CD4-positive, alpha-beta memory T cell (primary cell): ENCODE measurements around the gene RGS9BP. TPM values are rescaled to one million over a fixed set of nuclear protein-coding genes. Genes with fewer than 3 reads are reported as not detected.

ENCODE experiments used
- CTCF ChIA-PET: fragments of 350-600 bp; sonication (Branson Sonifier 250); formaldehyde crosslinking; loops from one replicate; lab custom pipeline; 2021; ENCODE audit warnings: inconsistent platforms; ENCODE audit not compliant: partially characterized antibody; lab: Charles Lee
- POLR2A ChIA-PET: fragments of 350-600 bp; sonication (Branson Sonifier 250); formaldehyde crosslinking; loops from one replicate; lab custom pipeline; 2021; ENCODE audit not compliant: partially characterized antibody; lab: Charles Lee
- DNase-seq, 5 donors: peaks; one replicate each; pipeline versions ENCODE4 v3.0.0 to v3.0.0-alpha.2; 2020 to 2022; ENCODE audit warnings: mixed read lengths in 1 of 5
- H3K27ac ChIP-seq: one replicate; pipeline ENCODE4 v1.7.0; 2013; ENCODE audit warnings: low read depth, low read length
- H3K27me3 ChIP-seq: 2 replicates; pipeline ENCODE4 v1.7.0; 2013; ENCODE audit warnings: mild to moderate bottlenecking, low read length, moderate library complexity; ENCODE audit not compliant: insufficient read depth
- H3K36me3 ChIP-seq: 2 replicates; pipeline ENCODE4 v1.7.0; 2013; ENCODE audit warnings: mild to moderate bottlenecking, low read length, moderate library complexity; ENCODE audit not compliant: insufficient read depth
- H3K4me1 ChIP-seq: 2 replicates; pipeline ENCODE4 v1.7.0; 2013; ENCODE audit warnings: mild to moderate bottlenecking, low read length, moderate library complexity; ENCODE audit not compliant: insufficient read depth
- H3K4me3 ChIP-seq, 2 donors: one replicate each; pipeline ENCODE4 v1.7.0; 2013; ENCODE audit warnings: low read length in 2 of 2, mild to moderate bottlenecking in 1 of 2
- H3K9me3 ChIP-seq, 2 donors: one replicate each; pipeline ENCODE4 v1.7.0; 2013; ENCODE audit warnings: low read length in 2 of 2, control low read depth in 1 of 2; ENCODE audit not compliant: control insufficient read depth in 1 of 2
- H3K27ac Mint-ChIP-seq, 7 donors: one replicate each; pipeline ENCODE4 v1.8.0; 2020 to 2021; ENCODE audit warnings: mixed read lengths in 7 of 7, mild to moderate bottlenecking in 6 of 7, inconsistent platforms in 3 of 7, moderate library complexity in 3 of 7
- H3K27me3 Mint-ChIP-seq, 2 donors: one replicate each; pipeline ENCODE4 v1.8.0; 2020 to 2021; ENCODE audit warnings: mixed read lengths in 2 of 2
- H3K36me3 Mint-ChIP-seq, 2 donors: one replicate each; pipeline ENCODE4 v1.8.0; 2020 to 2021; ENCODE audit warnings: mixed read lengths in 2 of 2, inconsistent platforms in 1 of 2, mild to moderate bottlenecking in 1 of 2
- H3K4me1 Mint-ChIP-seq, 4 donors: one replicate each; pipeline ENCODE4 v1.8.0; 2020 to 2021; ENCODE audit warnings: mixed read lengths in 4 of 4, mild to moderate bottlenecking in 1 of 4
- H3K4me3 Mint-ChIP-seq, 8 donors: one replicate each; pipeline ENCODE4 v1.8.0; 2020 to 2021; ENCODE audit warnings: mixed read lengths in 8 of 8, mild to moderate bottlenecking in 7 of 8, moderate library complexity in 6 of 8, inconsistent platforms in 3 of 8
- H3K9me3 Mint-ChIP-seq, 8 donors: one replicate each; pipeline ENCODE4 v1.8.0; 2020 to 2021; ENCODE audit warnings: mixed read lengths in 8 of 8, mild to moderate bottlenecking in 5 of 8, inconsistent platforms in 3 of 8, moderate library complexity in 1 of 8
- intact Hi-C: fragments of 100-400 bp; cut with micrococcal nuclease; formaldehyde crosslinking; loops from one replicate; pipeline ENCODE4 v1.15.1; 2023
- polyA plus RNA-seq, 2 donors: library from polyadenylated mRNA; unstranded; fragments of 300-500 nt; fragmentation: Illumina TruSeq; gene quantifications; one replicate each; pipeline ENCODE4 v1.2.3, GENCODE V29; 2021
- total RNA-seq, 2 experiments: library from RNA; stranded (reverse); gene quantifications; one replicate each; pipeline ENCODE4 v1.2.3, GENCODE V29; 2021

RGS9BP gene
- total and polyA plus RNA-seq, 4 experiments from 2014 or later, result 0.08 to 0.89 (median 0.39) TPM

DNA sequence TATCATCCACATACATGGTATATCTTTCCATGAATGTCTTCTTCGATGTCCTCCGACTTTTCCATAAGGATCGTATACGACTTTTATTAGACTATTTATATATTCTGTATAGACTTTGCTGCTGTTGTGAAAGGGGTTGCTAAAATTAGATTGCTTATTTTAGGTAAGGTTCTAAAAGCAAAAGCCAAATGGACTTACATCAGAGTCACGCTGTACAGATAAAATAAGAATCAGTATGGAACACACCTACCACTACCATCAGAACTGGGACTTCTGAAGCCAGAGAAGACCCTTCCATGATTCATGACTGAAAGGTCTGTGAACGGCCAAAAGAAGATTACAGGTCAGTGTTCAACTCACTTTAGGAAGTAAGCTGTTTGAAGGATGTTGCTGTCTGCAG, 9.6 kb upstream of the RGS9BP start:
- POLR2A ChIA-PET, result no interaction called here
- no peaks in the 10 kb centered on the region for H3K9me3 Mint-ChIP-seq

DNA sequence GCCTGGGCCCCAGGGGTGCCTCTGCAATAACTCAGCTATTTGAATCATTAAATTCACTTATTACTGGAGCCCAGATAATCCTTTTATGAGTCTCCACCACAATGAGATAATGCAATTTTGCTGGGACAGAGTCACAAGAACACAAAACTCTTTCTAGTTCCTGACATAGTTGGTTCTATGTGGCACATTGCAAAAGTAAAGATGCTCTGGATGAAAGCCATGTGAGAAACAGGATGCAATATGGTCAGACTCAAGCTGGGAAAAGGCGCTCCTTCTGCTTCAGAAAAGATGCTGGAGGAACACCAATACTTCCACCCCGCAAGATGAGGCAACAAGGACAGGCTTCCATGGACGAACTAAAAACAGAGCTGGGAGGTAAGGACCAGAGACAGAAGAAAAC, 6.3 kb upstream of the RGS9BP start:
- Mint-ChIP-seq H3K27me3 (no peaks in the 10 kb centered on the region), H3K36me3 (peaks cover 3 to 14% of the 10 kb centered on the region in 2 donors), H3K4me3 (peak overlapping the region in 5 of 8 donors; percentile 19 to 62 (median 53)), H3K27ac (peak overlapping the region in 1 of 7 donors; percentile 92), H3K4me1 (peaks cover 32 to 61% (median 46%) of the 10 kb centered on the region in 4 donors), H3K9me3 (no peaks in the 10 kb centered on the region)
- Histone ChIP-seq H3K36me3 (peaks cover 4% of the 10 kb centered on the region), H3K4me3 (no peak overlapping the region), H3K27me3 (no peaks in the 10 kb centered on the region), H3K27ac (no peak overlapping the region), H3K9me3 (no peaks in the 10 kb centered on the region), H3K4me1 (peaks cover 50% of the 10 kb centered on the region)
- intact Hi-C loops, result no loop called here
- ChIA-PET POLR2A (interaction anchor here (1.0 kb wide), 1 partner anchor 22 kb away, joined by 3 read pairs; the partner anchor contains the start of gene NUDT19), CTCF (no interaction called here)
- DNase-seq, result no peak

More for the DNA sequence above, 9.6 kb upstream of the RGS9BP start:
- Histone ChIP-seq H3K9me3 (no peaks in the 10 kb centered on the region), H3K27ac (no peak overlapping the region), H3K4me1 (peaks cover 20% of the 10 kb centered on the region), H3K27me3 (no peaks in the 10 kb centered on the region), H3K36me3 (peaks cover 4% of the 10 kb centered on the region), H3K4me3 (no peak overlapping the region)
- no peak for DNase-seq
- Mint-ChIP-seq H3K4me1 (peaks cover 15 to 32% (median 20%) of the 10 kb centered on the region in 4 donors), H3K4me3 (no peak overlapping the region), H3K27ac (no peak overlapping the region), H3K27me3 (no peaks in the 10 kb centered on the region), H3K36me3 (peaks cover 3 to 9% of the 10 kb centered on the region in 2 donors)
- intact Hi-C loops, result no loop called here
- CTCF ChIA-PET, result interaction anchor here (0.7 kb wide), 3 partner anchors 16 to 1153 kb away, joined by 3 read pairs; no protein-coding TSS in a partner anchor

DNA sequence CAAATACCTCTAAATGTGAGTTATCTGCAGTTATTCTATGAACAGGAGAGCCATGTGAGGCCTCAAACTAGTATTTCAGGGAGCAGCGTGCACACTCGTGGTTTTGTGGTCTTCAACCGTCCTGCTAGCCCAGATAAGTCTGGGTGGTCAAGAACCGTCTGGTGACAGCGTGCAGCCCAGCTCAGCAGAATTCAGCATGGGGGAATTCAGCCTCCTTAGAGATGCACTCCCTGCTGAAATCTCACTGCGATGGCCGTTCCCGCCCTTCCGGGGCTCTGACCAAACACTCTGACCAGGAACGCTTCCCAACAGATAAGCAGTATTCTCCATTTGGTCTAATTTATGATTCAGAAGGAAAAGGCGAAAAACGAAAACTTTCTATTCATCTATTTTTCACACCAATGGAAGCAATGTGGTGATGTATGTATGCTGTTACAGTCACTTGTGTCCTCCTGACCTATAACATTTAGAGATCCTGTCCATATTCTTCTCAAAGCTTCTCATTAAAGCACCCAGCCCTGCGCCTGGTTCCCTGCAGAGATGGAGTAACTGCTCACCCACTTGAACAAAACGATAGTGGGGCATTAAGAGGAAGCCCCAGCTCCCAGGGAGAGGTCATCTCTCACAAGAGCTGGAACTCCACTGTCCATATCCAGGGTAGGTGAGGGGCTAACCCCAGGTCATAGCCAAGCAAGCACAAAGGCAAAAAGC, 3.6 kb upstream of the RGS9BP start:
- peaks cover 0 to 11% of the 10 kb centered on the region in 2 donors for H3K36me3 Mint-ChIP-seq
- intact Hi-C loops, result no loop called here
- Histone ChIP-seq H3K4me3 (no peak overlapping the region), H3K9me3 (no peaks in the 10 kb centered on the region), H3K4me1 (peaks cover 57% of the 10 kb centered on the region), H3K27ac (no peak overlapping the region), H3K36me3 (peaks cover under 1% of the 10 kb centered on the region), H3K27me3 (no peaks in the 10 kb centered on the region)
- DNase-seq, result no peak
- ChIA-PET POLR2A (interaction anchor here (0.7 kb wide), 1 partner anchor 19 kb away, joined by 3 read pairs; the partner anchor contains the start of gene NUDT19), CTCF (no interaction called here)
- peak overlapping the region in 3 of 7 donors; percentile 40 to 51 (median 46) for H3K27ac Mint-ChIP-seq
- H3K4me1 Mint-ChIP-seq, result peaks cover 32 to 64% (median 49%) of the 10 kb centered on the region in 4 donors
- H3K4me3 Mint-ChIP-seq, result peak overlapping the region in 5 of 8 donors; percentile 6 to 91 (median 65)
- no peaks in the 10 kb centered on the region for H3K9me3 Mint-ChIP-seq
- peaks cover 0 to 2% of the 10 kb centered on the region in 2 donors for H3K27me3 Mint-ChIP-seq

DNA sequence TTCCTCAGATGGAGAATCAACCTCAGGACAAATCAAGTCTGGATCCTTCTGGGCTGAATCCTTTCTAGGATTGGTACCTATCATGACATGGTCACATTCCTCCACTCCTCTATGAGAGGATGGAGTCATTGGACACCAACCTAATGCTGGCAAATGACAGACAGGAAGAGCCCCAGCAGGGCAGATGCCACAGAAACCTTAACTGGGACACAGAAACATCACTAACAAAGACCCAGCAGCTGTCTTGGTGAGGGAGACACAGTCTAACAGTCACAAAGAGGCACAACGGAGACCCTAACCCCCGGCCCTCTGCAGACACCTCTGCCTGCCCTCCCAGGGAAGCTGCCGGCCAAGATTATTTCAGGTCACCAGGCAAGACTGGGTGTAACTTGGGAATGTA, 2.8 kb upstream of the RGS9BP start:
- DNase-seq, result no peak
- Mint-ChIP-seq H3K4me1 (peaks cover 32 to 70% (median 52%) of the 10 kb centered on the region in 4 donors), H3K36me3 (peaks cover 0 to 11% of the 10 kb centered on the region in 2 donors), H3K27me3 (peaks cover 6 to 7% of the 10 kb centered on the region in 2 donors), H3K9me3 (no peaks in the 10 kb centered on the region), H3K4me3 (peak overlapping the region; percentile 67 to 98 (median 78)), H3K27ac (peak overlapping the region in 4 of 7 donors; percentile 42 to 79 (median 60))
- H3K27ac ChIP-seq, result no peak overlapping the region
- H3K4me3 ChIP-seq, result no peak overlapping the region
- H3K27me3 ChIP-seq, result no peaks in the 10 kb centered on the region
- no peaks in the 10 kb centered on the region for H3K9me3 ChIP-seq
- H3K36me3 ChIP-seq, result no peaks in the 10 kb centered on the region
- ChIA-PET POLR2A (interaction anchor here (1.3 to 6.2 kb wide), 2 partner anchors 10 to 18 kb away, joined by 4 to 73 read pairs; partner anchors contain the start of gene NUDT19), CTCF (no interaction called here)
- peaks cover 60% of the 10 kb centered on the region for H3K4me1 ChIP-seq
- intact Hi-C loops, result no loop called here

- H3K27me3 ChIP-seq, result no peaks in the 10 kb centered on the region
- H3K27ac ChIP-seq, result no peak overlapping the region
- no peak overlapping the region for H3K4me3 ChIP-seq
- no peak for DNase-seq
- ChIA-PET POLR2A (interaction anchor here (1.3 to 6.2 kb wide), 3 partner anchors 9 to 19 kb away, joined by 4 to 73 read pairs (median 4); partner anchors contain the start of gene NUDT19), CTCF (interaction anchor here (0.7 kb wide), 1 partner anchor 130 kb away, joined by 3 read pairs; no protein-coding TSS in a partner anchor)
- peak overlapping the region; percentile 86 to 98 (median 96) for H3K4me3 Mint-ChIP-seq
- no peaks in the 10 kb centered on the region for H3K9me3 ChIP-seq
- no peaks in the 10 kb centered on the region for H3K9me3 Mint-ChIP-seq
- H3K4me1 ChIP-seq, result peaks cover 60% of the 10 kb centered on the region
- H3K4me1 Mint-ChIP-seq, result peaks cover 31 to 68% (median 48%) of the 10 kb centered on the region in 4 donors
- H3K36me3 ChIP-seq, result no peaks in the 10 kb centered on the region
- intact Hi-C loops, result no loop called here
- H3K36me3 Mint-ChIP-seq, result peaks cover 0 to 11% of the 10 kb centered on the region in 2 donors
- peaks cover 6 to 7% of the 10 kb centered on the region in 2 donors for H3K27me3 Mint-ChIP-seq
- peak overlapping the region in 2 of 7 donors; percentile 73 to 89 for H3K27ac Mint-ChIP-seq
These were observed 2.1 kb upstream of the RGS9BP start for GRCh38 chr19:32673573-32673972.

DNA sequence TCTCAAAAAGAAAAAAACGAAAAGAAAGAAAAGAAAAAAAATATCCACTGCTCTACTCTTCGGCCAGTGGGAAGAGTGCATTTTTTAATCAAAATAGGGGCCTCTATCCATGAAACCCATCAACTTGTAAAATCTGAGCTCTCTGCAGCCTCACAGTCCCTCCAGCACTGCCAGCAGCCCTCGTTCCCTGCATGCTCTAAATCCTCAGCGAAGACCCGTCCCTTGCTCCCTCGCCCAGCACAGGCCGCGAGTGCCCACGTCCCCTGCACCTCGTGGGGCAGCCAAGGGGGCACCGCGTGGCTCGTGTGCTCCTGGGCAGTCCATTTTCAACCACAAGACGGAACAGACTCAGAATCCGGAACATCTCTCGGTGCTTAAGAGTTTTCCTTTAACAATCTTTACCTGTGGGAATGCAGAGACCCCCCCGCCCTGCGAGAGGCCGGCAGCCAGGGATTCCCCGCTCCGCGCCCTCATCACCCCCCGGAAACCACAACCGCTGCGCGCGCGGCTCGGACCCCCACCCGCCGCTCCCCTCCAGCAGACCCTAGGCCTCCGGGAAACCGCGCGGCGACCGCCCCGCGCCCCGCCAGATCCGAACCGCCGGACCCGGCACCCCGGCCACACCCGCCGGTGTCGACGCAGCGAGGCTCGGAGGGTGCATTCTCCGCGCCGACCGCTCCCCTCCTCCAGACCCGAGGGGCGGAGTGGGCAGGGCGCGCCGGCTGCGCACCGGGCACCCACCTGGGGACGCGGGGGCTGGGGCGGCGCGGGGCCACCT, 1.3 kb upstream of the RGS9BP start:
- Mint-ChIP-seq H3K27ac (peak overlapping the region; percentile 62 to 95 (median 91)), H3K36me3 (peaks cover 0 to 11% of the 10 kb centered on the region in 2 donors), H3K9me3 (no peaks in the 10 kb centered on the region), H3K4me3 (peak overlapping the region; percentile 86 to 98 (median 96)), H3K4me1 (peaks cover 28 to 60% (median 42%) of the 10 kb centered on the region in 4 donors), H3K27me3 (peaks cover 6 to 7% of the 10 kb centered on the region in 2 donors)
- intact Hi-C loops, result loop anchor here (2.0 kb wide), 3 partner anchors 32 to 502 kb away; partner anchors contain the start of gene GPATCH1
- no peaks in the 10 kb centered on the region for H3K27me3 ChIP-seq
- H3K27ac ChIP-seq, result peak overlapping the region; percentile 68
- CTCF ChIA-PET, result interaction anchor here (0.7 to 0.9 kb wide), 3 partner anchors 17 to 129 kb away, joined by 3 to 4 read pairs (median 3); partner anchors contain the start of gene NUDT19
- H3K9me3 ChIP-seq, result no peaks in the 10 kb centered on the region
- peaks cover 52% of the 10 kb centered on the region for H3K4me1 ChIP-seq
- no peaks in the 10 kb centered on the region for H3K36me3 ChIP-seq
- peak in 1 of 5 donors; percentile 50 for DNase-seq
- H3K4me3 ChIP-seq, result peak overlapping the region; percentile 75 to 78
- POLR2A ChIA-PET, result interaction anchor here (0.9 to 6.2 kb wide), 9 partner anchors 9 to 297 kb away, joined by 3 to 73 read pairs (median 6); partner anchors contain the start of genes CEP89, FAAP24, NUDT19 and PDCD5
